Measurements from ENCODE around the gene LMX1A. TPM values are rescaled to one million over a fixed set of nuclear protein-coding genes. Genes with fewer than 3 reads are reported as not detected.

Gene LMX1A
- total RNA-seq, 6 experiments from 2014 or later: 0.14 TPM; not detected in 5

DNA sequence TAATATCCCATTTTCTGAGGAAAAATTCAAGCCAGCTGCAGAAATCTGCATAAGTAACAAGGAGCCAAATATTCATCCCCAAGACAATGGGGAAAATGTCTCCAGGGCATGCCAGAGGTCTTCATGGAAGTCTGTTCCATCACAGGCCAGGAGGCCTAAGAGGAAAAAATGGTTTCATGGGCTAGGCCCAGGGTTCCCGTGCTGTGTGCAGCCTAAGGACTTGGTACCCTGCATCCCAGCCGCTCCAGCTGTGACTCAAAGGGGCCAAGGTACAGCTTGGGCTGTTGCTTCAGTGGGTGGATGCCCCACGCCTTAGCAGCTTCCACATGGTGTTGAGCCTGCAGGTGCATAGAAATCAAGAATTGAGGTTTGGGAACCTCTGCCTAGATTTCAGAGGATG, 173.5 kb downstream of the LMX1A start:
- DNase-seq (no peak), ATAC-seq (no peak)
- no peaks in the 10 kb centered on the region for H3K36me3 ChIP-seq
- intact Hi-C loops (cut with DNase I): no loop called here
- no peak overlapping the region for H3K27ac ChIP-seq
- WGBS (ENCODE audit: insufficient coverage, low coverage, low lambda C conversion rate, missing lambda C conversion rate): 76% methylated on average over 2 of the region's 3 CpGs
- no peaks in the 10 kb centered on the region for H3K9me3 ChIP-seq
- H3K4me3 ChIP-seq: no peak overlapping the region
- TF ChIP-seq, protein P1, sequence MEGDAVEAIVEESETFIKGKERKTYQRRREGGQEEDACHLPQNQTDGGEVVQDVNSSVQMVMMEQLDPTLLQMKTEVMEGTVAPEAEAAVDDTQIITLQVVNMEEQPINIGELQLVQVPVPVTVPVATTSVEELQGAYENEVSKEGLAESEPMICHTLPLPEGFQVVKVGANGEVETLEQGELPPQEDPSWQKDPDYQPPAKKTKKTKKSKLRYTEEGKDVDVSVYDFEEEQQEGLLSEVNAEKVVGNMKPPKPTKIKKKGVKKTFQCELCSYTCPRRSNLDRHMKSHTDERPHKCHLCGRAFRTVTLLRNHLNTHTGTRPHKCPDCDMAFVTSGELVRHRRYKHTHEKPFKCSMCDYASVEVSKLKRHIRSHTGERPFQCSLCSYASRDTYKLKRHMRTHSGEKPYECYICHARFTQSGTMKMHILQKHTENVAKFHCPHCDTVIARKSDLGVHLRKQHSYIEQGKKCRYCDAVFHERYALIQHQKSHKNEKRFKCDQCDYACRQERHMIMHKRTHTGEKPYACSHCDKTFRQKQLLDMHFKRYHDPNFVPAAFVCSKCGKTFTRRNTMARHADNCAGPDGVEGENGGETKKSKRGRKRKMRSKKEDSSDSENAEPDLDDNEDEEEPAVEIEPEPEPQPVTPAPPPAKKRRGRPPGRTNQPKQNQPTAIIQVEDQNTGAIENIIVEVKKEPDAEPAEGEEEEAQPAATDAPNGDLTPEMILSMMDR (IDR thresholded peaks at IDR 0.05): no peak
- TF ChIP-seq POLR2A (IDR thresholded peaks at IDR 0.05): no peak
- no peaks in the 10 kb centered on the region for H3K27me3 ChIP-seq
- H3K4me1 ChIP-seq: peaks cover 0 to 7% (median 0%) of the 10 kb centered on the region in 4 donors

- ATAC-seq: peak; percentile 71 to 87 (median 78)
- peaks cover 0 to 10% (median 0%) of the 10 kb centered on the region in 4 donors for H3K4me1 ChIP-seq
- TF ChIP-seq POLR2A (IDR thresholded peaks at IDR 0.05): no peak
- TF ChIP-seq, protein P1 (IDR thresholded peaks at IDR 0.05): no peak
- no peaks in the 10 kb centered on the region for H3K36me3 ChIP-seq
- DNase-seq: no peak
- WGBS (ENCODE audit: insufficient coverage, low coverage, low lambda C conversion rate, missing lambda C conversion rate): 30% methylated on average over 6 of the region's 6 CpGs
- intact Hi-C loops (cut with DNase I): no loop called here
- H3K4me3 ChIP-seq: no peak overlapping the region
- H3K27ac ChIP-seq: no peak overlapping the region
- H3K9me3 ChIP-seq: no peaks in the 10 kb centered on the region
- no peaks in the 10 kb centered on the region for H3K27me3 ChIP-seq
Observed at GRCh38 chr1:165179306-165179705, 177.2 kb downstream of the LMX1A start.

DNA sequence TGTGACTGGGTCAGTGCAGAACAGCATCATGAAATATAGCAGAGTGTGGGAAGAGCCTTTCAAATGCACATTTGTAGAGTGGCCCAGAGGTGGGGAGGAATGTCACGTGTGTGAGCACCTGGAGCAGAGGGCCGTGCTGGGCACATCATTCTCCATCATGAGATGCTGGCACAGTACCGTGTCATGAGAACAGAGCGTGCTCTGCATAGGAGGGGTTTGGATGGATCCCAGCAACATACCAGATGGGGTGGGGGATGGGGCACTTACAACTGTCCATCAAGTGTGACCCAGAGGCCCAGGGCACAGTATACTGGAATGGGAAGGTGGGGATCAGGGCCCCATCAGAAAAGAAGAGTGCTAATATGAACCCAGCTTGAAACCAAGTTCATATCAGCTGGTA, 182.0 kb downstream of the LMX1A start:
- H3K27me3 ChIP-seq: no peaks in the 10 kb centered on the region
- DNase-seq: no peak
- no peaks in the 10 kb centered on the region for H3K9me3 ChIP-seq
- no peaks in the 10 kb centered on the region for H3K36me3 ChIP-seq
- TF ChIP-seq, protein P1 (IDR thresholded peaks at IDR 0.05): no peak
- intact Hi-C loops (cut with DNase I): no loop called here
- no peak overlapping the region for H3K27ac ChIP-seq
- WGBS (ENCODE audit: insufficient coverage, low coverage, low lambda C conversion rate, missing lambda C conversion rate): 90% methylated on average over 3 of the region's 4 CpGs
- peaks cover 0 to 29% (median 5%) of the 10 kb centered on the region in 4 donors for H3K4me1 ChIP-seq
- H3K4me3 ChIP-seq: no peak overlapping the region
- no peak for ATAC-seq

DNA sequence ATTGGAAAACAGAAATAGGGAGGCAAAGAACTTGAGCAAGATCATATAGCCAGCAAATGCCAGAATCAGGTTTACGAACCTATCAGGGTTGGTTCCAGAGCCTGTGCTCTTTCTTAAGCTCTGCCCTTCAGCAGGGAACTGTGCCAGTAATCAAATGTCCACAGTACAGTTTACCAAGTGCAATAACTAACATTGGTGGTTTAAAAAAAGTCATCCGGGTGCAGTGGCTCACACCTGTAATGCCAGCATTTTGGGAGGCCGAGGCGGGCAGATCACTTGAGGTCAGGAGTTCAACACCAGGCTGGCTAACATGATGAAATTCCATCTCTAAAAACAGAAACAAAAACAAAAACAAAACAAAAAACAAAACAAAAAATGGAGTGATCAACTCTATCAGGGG, 182.7 kb downstream of the LMX1A start:
- Histone ChIP-seq H3K4me3 (no peak overlapping the region), H3K4me1 (peaks cover 0 to 25% (median 5%) of the 10 kb centered on the region in 4 donors), H3K27ac (peak overlapping the region in 1 of 3 donors; percentile 26), H3K9me3 (no peaks in the 10 kb centered on the region), H3K36me3 (no peaks in the 10 kb centered on the region), H3K27me3 (no peaks in the 10 kb centered on the region)
- DNase-seq (peak; percentile 38 to 82 (median 70)), ATAC-seq (peak; percentile 93 to 97 (median 96))
- TF ChIP-seq POLR2A (IDR thresholded peaks at IDR 0.05): no peak
- TF ChIP-seq, protein P1 (IDR thresholded peaks at IDR 0.05): no peak
- intact Hi-C loops (cut with DNase I): no loop called here
- 32% methylated on average over 4 of the region's 4 CpGs for WGBS (ENCODE audit: insufficient coverage, low coverage, low lambda C conversion rate, missing lambda C conversion rate)

DNA sequence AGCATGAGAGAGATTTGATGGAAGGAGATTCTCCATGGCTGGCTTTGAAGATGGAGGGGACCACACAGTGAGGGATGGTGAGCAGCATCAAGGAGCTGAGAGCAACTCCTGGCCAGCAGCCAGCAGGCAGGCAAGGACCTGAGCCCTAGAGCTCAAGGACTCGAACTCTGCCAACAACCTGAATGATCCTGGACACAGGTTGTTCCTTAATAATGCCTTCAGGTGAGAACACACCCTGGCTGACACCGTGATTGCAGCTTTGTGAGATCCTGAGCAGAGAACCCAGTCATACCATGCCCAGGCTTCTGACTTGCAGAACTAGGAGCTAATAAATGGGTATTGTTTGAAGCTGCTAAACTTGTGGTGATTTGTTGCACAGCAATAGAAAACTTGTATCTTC, 183.1 kb downstream of the LMX1A start:
- no peaks in the 10 kb centered on the region for H3K36me3 ChIP-seq
- no peak overlapping the region for H3K4me3 ChIP-seq
- H3K27me3 ChIP-seq: no peaks in the 10 kb centered on the region
- no peaks in the 10 kb centered on the region for H3K9me3 ChIP-seq
- intact Hi-C loops (cut with DNase I): no loop called here
- no CpG with 5 or more reads among the region's 2 CpGs for WGBS (ENCODE audit: insufficient coverage, low coverage, low lambda C conversion rate, missing lambda C conversion rate)
- TF ChIP-seq POLR2A (IDR thresholded peaks at IDR 0.05): no peak
- TF ChIP-seq, protein P1 (IDR thresholded peaks at IDR 0.05): no peak
- no peak for DNase-seq
- peaks cover 0 to 22% (median 5%) of the 10 kb centered on the region in 4 donors for H3K4me1 ChIP-seq
- H3K27ac ChIP-seq: peak overlapping the region in 1 of 3 donors; percentile 26
- ATAC-seq: peak; percentile 21 to 44 (median 26)

Data from right lobe of liver (tissue), 6 donors.